Natural killer cell (primary cell): ENCODE data around the gene ADGRV1. TPM values are rescaled to one million over a fixed set of nuclear protein-coding genes. Genes with fewer than 3 reads are reported as not detected.

ENCODE experiments used
- ATAC-seq, 3 donors: fragments of 150-1000 bp in 2 of 3; fragments of 200-7000 bp in 1 of 3; cut with Tn5 transposase; 1 replicate in 1 of 3; 2 replicates in 2 of 3; pipeline ENCODE4 v1.10.0; 2021; ENCODE audit warnings: mild to moderate bottlenecking in 2 of 3, moderate library complexity in 2 of 3
- DNase-seq, 2 donors: peaks; one replicate each; pipeline versions ENCODE4 v3.0.0 to v3.0.0-alpha.2; 2013 to 2021; ENCODE audit warnings: mixed read lengths in 1 of 2
- H3K27ac ChIP-seq: one replicate; pipeline ENCODE4 v1.5.1; 2013; ENCODE audit warnings: mild to moderate bottlenecking, low read length
- H3K27me3 ChIP-seq: one replicate; pipeline ENCODE4 v1.6.1; 2013; ENCODE audit warnings: low read length; ENCODE audit not compliant: control insufficient read depth, insufficient read depth
- H3K36me3 ChIP-seq: one replicate; pipeline ENCODE4 v1.6.1; 2013; ENCODE audit warnings: low read length; ENCODE audit not compliant: control insufficient read depth, insufficient read depth
- H3K4me1 ChIP-seq: one replicate; pipeline ENCODE4 v1.6.1; 2013; ENCODE audit warnings: low read length; ENCODE audit not compliant: control insufficient read depth, insufficient read depth
- H3K4me3 ChIP-seq: one replicate; pipeline ENCODE4 v1.5.1; 2013; ENCODE audit warnings: low read length
- H3K9me3 ChIP-seq: one replicate; pipeline ENCODE4 v1.6.1; 2013; ENCODE audit warnings: low read length; ENCODE audit not compliant: control insufficient read depth, insufficient read depth
- H3K27ac Mint-ChIP-seq, 2 donors: one replicate each; pipeline ENCODE4 v1.8.0; 2022; ENCODE audit warnings: mild to moderate bottlenecking in 2 of 2, mixed read lengths in 2 of 2, moderate library complexity in 1 of 2
- H3K27me3 Mint-ChIP-seq, 2 donors: one replicate each; pipeline ENCODE4 v1.8.0; 2022; ENCODE audit warnings: low read depth in 2 of 2, mixed read lengths in 2 of 2
- H3K36me3 Mint-ChIP-seq: one replicate; pipeline ENCODE4 v1.8.0; 2022; ENCODE audit warnings: mixed read lengths
- H3K4me1 Mint-ChIP-seq, 2 donors: one replicate each; pipeline ENCODE4 v1.8.0; 2022; ENCODE audit warnings: mixed read lengths in 2 of 2
- H3K4me3 Mint-ChIP-seq: one replicate; pipeline ENCODE4 v1.8.0; 2022; ENCODE audit warnings: mild to moderate bottlenecking, moderate library complexity, mixed read lengths
- H3K9me3 Mint-ChIP-seq, 2 donors: one replicate each; pipeline ENCODE4 v1.8.0; 2022; ENCODE audit warnings: mixed read lengths in 2 of 2
- CTCF ChIP-seq: fragments of 200-600 bp; IDR thresholded peaks from one replicate; pipeline ENCODE4 v1.8.0; 2022; ENCODE audit warnings: antibody characterized with exemption
- WGBS: methylation state at CpG from one replicate; pipeline ENCODE4 v1.1.7; 2013; ENCODE audit warnings: missing lambda C conversion rate; ENCODE audit not compliant: insufficient coverage; 5-methylcytosine and 5-hydroxymethylcytosine counted together
- intact Hi-C: fragments of 100-400 bp; cut with micrococcal nuclease; formaldehyde crosslinking; loops from one replicate; pipeline ENCODE4 v1.14.2; 2022
- total RNA-seq, 4 donors: library from RNA; stranded (reverse); fragments of 120-200 nt in 1 of 4; gene quantifications; one replicate each; pipeline versions ENCODE4 v1.2.3 to v1.2.4, GENCODE V29; 2013 to 2022

ADGRV1 gene
- total RNA-seq, 3 donors from 2014 or later (not counting 1 experiment from before 2014, with no cell fraction given), result 0.50 to 0.71 TPM; not detected in 1

- WGBS, result no CpG with 5 or more reads among the region's 1 CpG
- no peak overlapping the region for H3K27ac ChIP-seq
- no peaks in the 10 kb centered on the region for H3K36me3 ChIP-seq
- Mint-ChIP-seq H3K27me3 (peaks cover 0 to 8% of the 10 kb centered on the region in 2 donors), H3K9me3 (no peaks in the 10 kb centered on the region), H3K27ac (peak overlapping the region in 1 of 2 donors; percentile 84), H3K4me3 (no peak overlapping the region), H3K36me3 (no peaks in the 10 kb centered on the region), H3K4me1 (peaks cover 0 to 13% of the 10 kb centered on the region in 2 donors)
- ATAC-seq, result no peak
- intact Hi-C loops, result no loop called here
- H3K4me3 ChIP-seq, result no peak overlapping the region
- no peaks in the 10 kb centered on the region for H3K9me3 ChIP-seq
- no peak for DNase-seq
- no peak for TF ChIP-seq CTCF
- no peaks in the 10 kb centered on the region for H3K4me1 ChIP-seq
- H3K27me3 ChIP-seq, result no peaks in the 10 kb centered on the region
Measured at GRCh38 chr5:91188755-91189154, 630.2 kb downstream of the ADGRV1 start.

- TF ChIP-seq CTCF, result no peak
- H3K4me1 Mint-ChIP-seq, result peaks cover 0 to 11% of the 10 kb centered on the region in 2 donors
- H3K36me3 Mint-ChIP-seq, result no peaks in the 10 kb centered on the region
- no peaks in the 10 kb centered on the region for H3K36me3 ChIP-seq
- H3K4me3 Mint-ChIP-seq, result peak overlapping the region; percentile 25
- ATAC-seq (peak in 2 of 3 donors; percentile 35 to 54), DNase-seq (no peak)
- no peak overlapping the region for H3K27ac ChIP-seq
- no peak overlapping the region for H3K4me3 ChIP-seq
- H3K27ac Mint-ChIP-seq, result peak overlapping the region in 1 of 2 donors; percentile 84
- no peaks in the 10 kb centered on the region for H3K9me3 Mint-ChIP-seq
- H3K4me1 ChIP-seq, result no peaks in the 10 kb centered on the region
- H3K27me3 Mint-ChIP-seq, result peaks cover 0 to 8% of the 10 kb centered on the region in 2 donors
- no peaks in the 10 kb centered on the region for H3K27me3 ChIP-seq
- no peaks in the 10 kb centered on the region for H3K9me3 ChIP-seq
- 58% methylated on average over 8 of the region's 8 CpGs for WGBS
- intact Hi-C loops, result no loop called here
Measured at GRCh38 chr5:91189480-91190313, 631.1 kb downstream of the ADGRV1 start.

GRCh38 chr5:91190314-91190690 is 631.7 kb downstream of the ADGRV1 start:
- Histone ChIP-seq H3K4me3 (no peak overlapping the region), H3K27ac (no peak overlapping the region), H3K27me3 (no peaks in the 10 kb centered on the region), H3K4me1 (no peaks in the 10 kb centered on the region), H3K9me3 (no peaks in the 10 kb centered on the region), H3K36me3 (no peaks in the 10 kb centered on the region)
- Mint-ChIP-seq H3K9me3 (no peaks in the 10 kb centered on the region), H3K4me3 (no peak overlapping the region), H3K27ac (peak overlapping the region in 1 of 2 donors; percentile 84), H3K27me3 (peaks cover 0 to 8% of the 10 kb centered on the region in 2 donors), H3K36me3 (no peaks in the 10 kb centered on the region), H3K4me1 (peaks cover 0 to 11% of the 10 kb centered on the region in 2 donors)
- DNase-seq (no peak), ATAC-seq (no peak)
- WGBS, result 90% methylated on average over 3 of the region's 3 CpGs
- intact Hi-C loops, result no loop called here
- TF ChIP-seq CTCF, result no peak
